ENCODE data around the gene TNFRSF25. TPM values are rescaled to one million over a fixed set of nuclear protein-coding genes. Genes with fewer than 3 reads are reported as not detected.

The TNFRSF25 gene
- total RNA-seq, 1 donor from 2014 or later, result 10.0 TPM

DNA sequence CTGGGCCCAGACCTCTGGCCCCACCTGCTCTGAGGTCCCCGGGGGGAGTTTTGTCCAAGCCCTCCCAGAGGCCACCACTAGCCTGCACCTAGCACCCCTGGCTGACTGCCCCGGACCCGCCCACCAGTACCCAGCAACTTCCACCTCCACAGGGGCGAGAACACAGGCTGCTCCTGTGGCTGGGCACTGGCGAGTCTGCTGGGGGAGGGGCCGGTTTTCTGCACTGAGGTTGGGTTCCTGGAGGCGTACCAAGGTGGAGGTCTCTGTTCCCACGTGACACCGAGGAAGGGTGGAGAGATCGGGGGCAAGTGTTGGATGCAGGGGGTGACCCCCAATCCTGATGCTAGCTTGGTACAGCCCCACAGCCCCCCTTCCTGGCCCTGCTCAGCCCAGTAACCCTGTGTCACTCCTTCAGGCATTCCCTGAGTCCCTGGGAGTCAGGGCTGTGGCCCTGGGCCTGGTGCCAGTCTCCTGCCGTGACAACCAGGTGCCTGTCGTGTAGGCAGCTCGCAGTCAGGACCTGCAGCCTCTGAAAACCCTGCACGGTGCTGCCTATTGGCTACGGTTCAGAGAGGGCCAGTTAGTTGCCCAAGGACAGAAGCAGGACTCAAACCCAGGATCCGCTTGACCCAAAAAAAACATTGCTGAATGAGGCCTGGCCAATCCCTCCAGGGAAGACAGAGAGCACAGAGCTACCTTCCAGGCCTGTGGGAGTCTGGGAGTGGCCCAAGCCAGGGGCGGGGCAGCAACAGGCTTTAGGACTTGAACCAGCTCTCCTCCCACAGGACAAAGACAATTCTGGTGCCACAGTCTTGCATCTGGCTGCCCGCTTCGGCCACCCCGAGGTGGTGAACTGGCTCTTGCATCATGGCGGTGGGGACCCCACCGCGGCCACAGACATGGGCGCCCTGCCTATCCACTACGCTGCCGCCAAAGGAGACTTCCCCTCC lies 38.3 kb downstream of the TNFRSF25 start:
- ATAC-seq, result no peak
- no peak overlapping the region for H3K4me3 ChIP-seq
- peaks cover 17% of the 10 kb centered on the region for H3K4me1 ChIP-seq
- no peak for TF ChIP-seq CTCF (IDR thresholded peaks at IDR 0.05)
- H3K36me3 ChIP-seq, result no peaks in the 10 kb centered on the region
- no peak overlapping the region for H3K27ac ChIP-seq
- no peak for DNase-seq
- intact Hi-C loops (cut with DNase I), result no loop called here
- peaks cover 62% of the 10 kb centered on the region for H3K27me3 ChIP-seq
- H3K9me3 ChIP-seq, result no peaks in the 10 kb centered on the region

DNA sequence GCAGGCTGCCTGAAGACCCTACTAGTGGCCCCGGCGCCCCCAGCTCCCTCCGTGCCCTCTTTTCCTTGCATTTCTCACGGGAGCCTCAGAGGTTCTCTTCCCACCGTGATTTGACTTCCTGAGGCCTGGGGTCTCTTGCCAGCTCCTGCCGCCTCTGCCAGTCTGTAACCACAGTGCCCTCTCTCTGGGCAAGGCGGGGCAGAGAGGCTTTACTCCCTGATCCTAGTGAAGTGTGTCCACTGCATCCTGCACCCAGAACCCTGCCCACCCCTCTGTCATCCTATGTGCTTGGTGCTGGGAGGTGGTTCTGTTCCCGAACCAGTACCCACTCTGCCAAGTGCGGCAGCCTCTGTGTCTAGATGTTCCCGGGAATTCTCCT lies 39.0 kb downstream of the TNFRSF25 start:
- no peaks in the 10 kb centered on the region for H3K36me3 ChIP-seq
- no peak overlapping the region for H3K4me3 ChIP-seq
- H3K4me1 ChIP-seq, result peaks cover 17% of the 10 kb centered on the region
- TF ChIP-seq CTCF (IDR thresholded peaks at IDR 0.05), result no peak
- intact Hi-C loops (cut with DNase I), result no loop called here
- H3K9me3 ChIP-seq, result no peaks in the 10 kb centered on the region
- no peak for ATAC-seq
- no peak overlapping the region for H3K27ac ChIP-seq
- DNase-seq, result no peak
- H3K27me3 ChIP-seq, result peaks cover 67% of the 10 kb centered on the region

DNA sequence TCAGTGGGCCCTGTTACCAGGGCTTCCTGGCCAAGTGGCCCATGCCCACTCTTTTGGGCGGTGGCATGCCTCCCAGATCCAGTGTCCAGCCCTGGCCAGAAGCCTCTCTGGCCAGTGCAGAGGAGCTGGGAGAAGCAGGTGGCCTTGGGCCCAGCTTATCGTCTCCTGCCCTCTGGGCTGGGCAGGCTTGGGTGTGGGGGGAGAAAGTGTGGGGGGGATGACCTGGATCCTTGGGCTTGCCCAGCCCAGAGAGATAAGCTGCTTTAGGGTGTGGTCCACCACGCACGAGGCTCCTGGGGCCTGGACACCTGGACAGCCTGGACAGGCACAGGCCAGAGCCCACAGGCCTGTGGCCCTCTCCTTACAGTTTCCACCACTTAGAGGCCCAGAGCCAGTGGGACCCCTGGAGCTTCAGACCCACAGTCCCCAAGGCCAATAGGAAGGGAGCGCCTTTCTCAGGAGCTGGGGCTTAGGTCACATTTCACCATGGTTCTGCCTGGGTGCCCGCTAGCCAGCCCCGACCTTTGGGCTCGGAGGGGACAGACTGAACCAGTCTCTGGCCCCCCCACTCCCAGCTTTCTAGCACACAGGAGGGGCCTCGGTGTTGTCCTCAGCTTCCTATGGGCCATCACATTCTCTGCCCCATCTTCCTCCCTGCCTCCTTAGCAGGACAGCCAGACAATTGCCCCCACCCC lies 39.5 kb downstream of the TNFRSF25 start:
- Histone ChIP-seq H3K27ac (no peak overlapping the region), H3K9me3 (no peaks in the 10 kb centered on the region), H3K36me3 (no peaks in the 10 kb centered on the region), H3K4me1 (peaks cover 17% of the 10 kb centered on the region), H3K4me3 (no peak overlapping the region), H3K27me3 (peaks cover 72% of the 10 kb centered on the region)
- TF ChIP-seq CTCF (IDR thresholded peaks at IDR 0.05), result no peak
- ATAC-seq, result no peak
- no peak for DNase-seq
- intact Hi-C loops (cut with DNase I), result no loop called here

DNA sequence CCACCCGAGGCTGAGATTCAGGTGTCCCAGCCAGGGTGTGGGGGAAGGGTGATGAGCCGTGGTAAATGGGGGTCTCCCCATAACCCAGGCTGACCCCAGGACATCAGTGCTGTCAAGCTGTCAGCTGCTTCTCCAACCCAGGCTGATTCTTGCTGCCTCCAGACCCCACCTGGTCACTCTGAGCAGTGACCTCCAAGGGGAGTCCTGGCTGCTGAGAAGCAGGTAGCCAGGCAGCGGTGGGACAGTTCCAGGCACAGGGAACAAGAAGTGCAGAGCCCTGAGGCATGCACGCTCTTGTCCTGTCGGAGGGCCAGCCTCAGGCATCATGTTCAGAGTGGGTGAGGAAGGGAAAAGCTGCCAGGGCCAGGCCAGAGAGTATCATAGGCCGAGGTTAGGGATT lies 40.3 kb downstream of the TNFRSF25 start:
- Histone ChIP-seq H3K27ac (no peak overlapping the region), H3K4me1 (peaks cover 17% of the 10 kb centered on the region), H3K9me3 (no peaks in the 10 kb centered on the region), H3K36me3 (no peaks in the 10 kb centered on the region), H3K4me3 (no peak overlapping the region), H3K27me3 (peaks cover 79% of the 10 kb centered on the region)
- intact Hi-C loops (cut with DNase I), result no loop called here
- DNase-seq, result no peak
- no peak for TF ChIP-seq CTCF (IDR thresholded peaks at IDR 0.05)
- ATAC-seq, result no peak

DNA sequence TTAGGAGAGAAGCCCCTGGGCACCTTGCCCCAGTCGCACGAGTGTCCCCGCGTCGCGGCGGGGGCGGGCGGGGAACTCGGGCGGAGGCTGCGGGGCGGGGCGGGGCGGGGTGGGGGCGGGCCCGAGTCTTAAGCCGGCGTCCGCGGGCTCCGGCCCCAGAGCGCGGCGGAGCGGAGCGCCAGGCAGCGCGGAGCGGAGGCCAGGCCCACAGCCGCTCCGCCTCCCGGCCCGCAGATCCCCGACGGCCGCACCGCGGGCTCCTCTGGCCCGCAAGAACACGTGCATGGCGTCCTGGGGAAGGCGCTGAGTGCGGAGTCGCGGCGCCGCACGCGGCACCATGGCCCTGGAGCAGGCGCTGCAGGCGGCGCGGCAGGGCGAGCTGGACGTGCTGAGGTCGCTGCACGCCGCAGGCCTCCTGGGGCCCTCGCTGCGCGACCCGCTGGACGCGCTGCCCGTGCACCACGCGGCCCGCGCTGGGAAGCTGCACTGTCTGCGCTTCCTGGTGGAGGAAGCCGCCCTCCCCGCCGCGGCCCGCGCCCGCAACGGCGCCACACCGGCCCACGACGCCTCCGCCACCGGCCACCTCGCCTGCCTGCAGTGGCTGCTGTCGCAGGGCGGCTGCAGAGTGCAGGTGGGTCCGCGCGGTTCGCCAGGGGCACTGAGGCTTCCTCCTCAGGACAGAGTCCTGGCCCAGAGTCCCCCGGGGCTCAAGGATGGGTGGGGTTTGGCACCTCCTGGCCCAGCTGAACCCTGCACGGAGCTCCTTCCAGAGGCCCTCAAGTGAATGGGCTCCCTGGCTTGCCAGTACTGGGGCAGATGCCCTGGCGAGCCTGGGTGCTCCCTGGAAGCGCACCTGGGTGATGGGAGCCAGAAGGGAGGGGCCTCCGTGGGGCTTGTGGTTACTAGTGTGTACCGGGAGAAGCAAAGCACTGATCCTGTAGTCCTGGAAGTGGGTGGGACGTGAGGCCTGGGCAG lies 41.1 kb downstream of the TNFRSF25 start, which contains the start of gene ESPN:
ESPN (plus strand) TSS at position 158 of the 975 bp plus-strand sequence; CDS start at position 338, 180 bp downstream.
- peak; percentile 54 for ATAC-seq
- H3K4me1 ChIP-seq, result peaks cover 25% of the 10 kb centered on the region
- no peak within 1 kb of the TSS for H3K4me3 ChIP-seq
- no peaks in the 10 kb centered on the region for H3K9me3 ChIP-seq
- no peaks in the 10 kb centered on the region for H3K36me3 ChIP-seq
- no peak for DNase-seq
- intact Hi-C loops (cut with DNase I), result no loop called here
- no peak within 1 kb of the TSS for H3K27ac ChIP-seq
- peaks cover 82% of the 10 kb centered on the region for H3K27me3 ChIP-seq
- no peak for TF ChIP-seq CTCF (IDR thresholded peaks at IDR 0.05)

All from upper lobe of right lung (tissue), 1 donor.